ENCODE results near the gene BZW1.

GRCh38 chr2:200773083-200773482, 38.6 kb upstream of the BZW1 start:
- TF ChIP-seq POLR2A (IDR thresholded peaks at IDR 0.05; ENCODE audit: low read depth, low read length), result no peak
- TF ChIP-seq POLR2AphosphoS5 (IDR thresholded peaks at IDR 0.05; ENCODE audit: low read depth, low read length), result no peak
- no peak for TF ChIP-seq SPI1 (IDR thresholded peaks at IDR 0.05; ENCODE audit: low read depth, low read length)

Measured in GM12891 (cell line).